ENCODE results near the gene SPINK8.

DNA sequence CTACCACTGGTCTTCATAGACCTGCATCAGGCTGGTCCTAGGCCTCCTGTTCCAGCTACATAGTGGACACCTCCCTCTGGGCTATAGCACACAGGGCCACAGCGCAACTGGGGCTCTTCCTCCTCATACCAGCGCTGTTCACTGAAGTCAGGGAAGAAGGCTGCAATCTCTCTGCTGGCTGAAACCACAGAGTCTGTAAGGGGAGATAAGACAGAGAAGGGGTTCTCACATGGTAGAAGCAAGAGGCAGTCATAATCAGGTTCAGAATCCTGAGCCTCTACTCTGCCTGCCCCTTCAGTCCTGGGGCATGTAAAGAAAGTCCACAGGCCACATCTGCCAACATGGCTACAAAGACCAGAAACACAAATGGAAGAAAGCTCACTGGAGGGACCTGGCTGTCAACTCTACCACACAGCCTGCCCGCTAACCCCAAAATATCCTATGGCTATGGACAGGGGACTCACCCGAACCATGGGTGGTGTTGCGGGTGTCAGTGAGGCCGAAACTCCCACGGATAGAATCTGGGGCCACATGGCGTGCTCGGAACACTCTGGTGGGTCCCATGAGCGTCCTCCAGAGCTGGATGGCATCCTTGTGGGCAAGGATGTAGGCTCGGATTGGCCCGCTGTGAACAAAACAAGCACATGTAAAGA is 38.7 kb downstream of the SPINK8 start:
- TF ChIP-seq EZH2 (IDR thresholded peaks at IDR 0.05) (no peak), SP1 (IDR thresholded peaks at IDR 0.05; ENCODE audit: low read depth) (no peak), POLR2A (IDR thresholded peaks at IDR 0.05; ENCODE audit: borderline replicate concordance, extremely low read depth, insufficient read depth, insufficient read length) (no peak)
- TF ChIP-seq, protein P1, sequence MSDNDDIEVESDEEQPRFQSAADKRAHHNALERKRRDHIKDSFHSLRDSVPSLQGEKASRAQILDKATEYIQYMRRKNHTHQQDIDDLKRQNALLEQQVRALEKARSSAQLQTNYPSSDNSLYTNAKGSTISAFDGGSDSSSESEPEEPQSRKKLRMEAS (IDR thresholded peaks at IDR 0.05) = no peak
- TF ChIP-seq, protein P2, sequence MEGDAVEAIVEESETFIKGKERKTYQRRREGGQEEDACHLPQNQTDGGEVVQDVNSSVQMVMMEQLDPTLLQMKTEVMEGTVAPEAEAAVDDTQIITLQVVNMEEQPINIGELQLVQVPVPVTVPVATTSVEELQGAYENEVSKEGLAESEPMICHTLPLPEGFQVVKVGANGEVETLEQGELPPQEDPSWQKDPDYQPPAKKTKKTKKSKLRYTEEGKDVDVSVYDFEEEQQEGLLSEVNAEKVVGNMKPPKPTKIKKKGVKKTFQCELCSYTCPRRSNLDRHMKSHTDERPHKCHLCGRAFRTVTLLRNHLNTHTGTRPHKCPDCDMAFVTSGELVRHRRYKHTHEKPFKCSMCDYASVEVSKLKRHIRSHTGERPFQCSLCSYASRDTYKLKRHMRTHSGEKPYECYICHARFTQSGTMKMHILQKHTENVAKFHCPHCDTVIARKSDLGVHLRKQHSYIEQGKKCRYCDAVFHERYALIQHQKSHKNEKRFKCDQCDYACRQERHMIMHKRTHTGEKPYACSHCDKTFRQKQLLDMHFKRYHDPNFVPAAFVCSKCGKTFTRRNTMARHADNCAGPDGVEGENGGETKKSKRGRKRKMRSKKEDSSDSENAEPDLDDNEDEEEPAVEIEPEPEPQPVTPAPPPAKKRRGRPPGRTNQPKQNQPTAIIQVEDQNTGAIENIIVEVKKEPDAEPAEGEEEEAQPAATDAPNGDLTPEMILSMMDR (IDR thresholded peaks at IDR 0.05 in 2 of 3, conservative IDR thresholded peaks at IDR 0.05 in 1 of 3; ENCODE audit: borderline replicate concordance in 1 of 3, insufficient read depth in 1 of 3, low read depth in 2 of 3, low read length in 2 of 3) = no peak
